HepG2 (cell line): ENCODE results near the gene ANTKMT. TPM values are rescaled to one million over a fixed set of nuclear protein-coding genes. Genes with fewer than 3 reads are reported as not detected.

Source experiments
- BHLHE40 ChIP-seq: IDR thresholded peaks from 2 replicates; pipeline ENCODE4 v1.6.1; 2011; ENCODE audit warnings: low read length, improper control_type of control experiment
- DNMT3B ChIP-seq: conservative IDR thresholded peaks from 2 replicates; pipeline ENCODE4 v1.6.1; 2016; ENCODE audit warnings: missing biosample characterization, control low read depth
- ELF1 ChIP-seq: sonication (generic); formaldehyde crosslinking; IDR thresholded peaks from 2 replicates; pipeline ENCODE4 v1.4.0; 2020; ENCODE audit warnings: missing genetic modification reagents
- HMG20A ChIP-seq: IDR thresholded peaks from 2 replicates; pipeline ENCODE4 v1.6.1; 2016; ENCODE audit warnings: borderline replicate concordance
- POLR2AphosphoS5 ChIP-seq: IDR thresholded peaks from 2 replicates; pipeline ENCODE4 v1.6.1; 2012; ENCODE audit warnings: low read depth, low read length
- SIN3A ChIP-seq: IDR thresholded peaks from 2 replicates; pipeline ENCODE4 v1.6.1; 2011; ENCODE audit warnings: low read depth, mild to moderate bottlenecking, control low read depth, low read length, borderline replicate concordance
- YEATS2 ChIP-seq: sonication (generic); formaldehyde crosslinking; IDR thresholded peaks from 2 replicates; pipeline ENCODE4 v1.4.0; 2020; ENCODE audit warnings: missing genetic modification reagents, borderline replicate concordance
- ZNF30 ChIP-seq: sonication (generic); formaldehyde crosslinking; IDR thresholded peaks from 2 replicates; pipeline ENCODE4 v1.5.0; 2020; ENCODE audit warnings: mild to moderate bottlenecking, missing genetic modification reagents
- ZSCAN31 ChIP-seq: sonication (generic); formaldehyde crosslinking; IDR thresholded peaks from 2 replicates; pipeline ENCODE4 v1.5.0; 2020; ENCODE audit warnings: low read depth, mild to moderate bottlenecking, missing genetic modification reagents
- polyA plus RNA-seq, 8 experiments: library from polyadenylated mRNA; depleted of rRNA in 3 of 8; stranded (reverse) in 7 of 8; unstranded in 1 of 8; fragments of >200 nt; fragmentation: Illumina TruSeq in 4 of 8; extraction: Trizol in 4 of 8; gene quantifications; 2 replicates each; pipeline versions ENCODE4 v1.2.1 to v1.2.3, GENCODE V29; 2011 to 2016; ENCODE audit warnings: low read depth in 4 of 8, missing spikeins in 1 of 8, mixed read lengths in 1 of 8; ENCODE audit not compliant: insufficient read depth in 1 of 8
- total RNA-seq, 5 experiments: library from RNA; depleted of rRNA; stranded (reverse); fragments of >200 nt; fragmentation: Illumina TruSeq; extraction: Trizol; gene quantifications; 2 replicates each; pipeline ENCODE4 v1.2.3, GENCODE V29; 2016; ENCODE audit warnings: low read depth in 1 of 5
- TF ChIP-seq, protein P1 (sequence below): sonication (generic); formaldehyde crosslinking; IDR thresholded peaks from 2 replicates; pipeline ENCODE4 v1.5.1; 2020; ENCODE audit warnings: missing genetic modification reagents, mild to moderate bottlenecking, borderline replicate concordance
- TF ChIP-seq, protein P2 (sequence below): IDR thresholded peaks from 2 replicates; pipeline ENCODE4 v1.6.1; 2016; ENCODE audit warnings: low read depth, missing genetic modification reagents, missing compliant biosample characterization
- TF ChIP-seq, protein P3 (sequence below): sonication (generic); formaldehyde crosslinking; IDR thresholded peaks from 2 replicates; pipeline ENCODE4 v1.4.0; 2020; ENCODE audit warnings: missing genetic modification reagents, borderline replicate concordance
- TF ChIP-seq, protein P4 (sequence below): sonication (generic); formaldehyde crosslinking; IDR thresholded peaks from 2 replicates; pipeline ENCODE4 v1.4.0; 2020; ENCODE audit warnings: missing genetic modification reagents

The ANTKMT gene
- total and polyA plus RNA-seq, 2 of the 13 experiments (the other 11 are each of a cell fraction or from before 2014, with no cell fraction given), result 7.5 to 47.8 TPM

DNA sequence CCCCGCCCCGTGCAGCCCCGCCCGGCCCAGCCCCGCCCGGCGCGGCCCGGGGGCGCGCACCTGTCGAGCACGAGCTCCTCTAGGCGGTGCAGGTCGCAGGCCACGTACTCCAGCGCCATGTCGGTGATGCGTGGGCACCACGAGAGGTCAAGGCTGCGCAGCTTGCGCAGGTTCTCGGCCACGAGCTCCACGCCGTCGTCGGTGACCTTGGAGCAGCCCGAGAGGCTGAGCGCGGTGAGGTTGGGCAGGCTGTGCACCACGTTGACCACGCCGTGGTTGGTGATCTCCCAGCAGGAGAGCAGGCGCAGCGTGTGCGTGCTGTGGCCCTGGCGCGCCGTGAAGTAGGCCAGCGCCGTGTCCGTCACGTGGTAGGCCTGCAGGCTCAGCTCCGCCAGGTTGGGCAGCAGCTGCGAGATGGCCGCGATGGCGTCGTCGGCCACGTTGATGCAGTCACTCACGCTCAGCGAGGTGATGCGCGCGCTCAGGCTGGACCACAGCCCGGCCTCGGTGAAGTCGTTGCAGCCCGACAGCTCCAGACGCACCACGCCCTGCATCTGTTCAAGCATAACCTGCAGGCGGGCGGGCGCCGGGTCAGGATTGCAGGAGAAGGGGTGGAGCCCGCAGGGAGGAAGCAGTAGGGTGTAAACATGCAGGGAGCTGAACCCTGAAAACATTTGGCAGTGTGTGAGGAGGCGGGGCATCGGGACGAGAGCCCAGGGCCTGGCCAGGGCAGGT, 25.4 kb upstream of the ANTKMT start (continued):
- TF ChIP-seq POLR2AphosphoS5, result no peak
- TF ChIP-seq HMG20A (CRISPR knock-in tag), result no peak
- TF ChIP-seq, protein P1, sequence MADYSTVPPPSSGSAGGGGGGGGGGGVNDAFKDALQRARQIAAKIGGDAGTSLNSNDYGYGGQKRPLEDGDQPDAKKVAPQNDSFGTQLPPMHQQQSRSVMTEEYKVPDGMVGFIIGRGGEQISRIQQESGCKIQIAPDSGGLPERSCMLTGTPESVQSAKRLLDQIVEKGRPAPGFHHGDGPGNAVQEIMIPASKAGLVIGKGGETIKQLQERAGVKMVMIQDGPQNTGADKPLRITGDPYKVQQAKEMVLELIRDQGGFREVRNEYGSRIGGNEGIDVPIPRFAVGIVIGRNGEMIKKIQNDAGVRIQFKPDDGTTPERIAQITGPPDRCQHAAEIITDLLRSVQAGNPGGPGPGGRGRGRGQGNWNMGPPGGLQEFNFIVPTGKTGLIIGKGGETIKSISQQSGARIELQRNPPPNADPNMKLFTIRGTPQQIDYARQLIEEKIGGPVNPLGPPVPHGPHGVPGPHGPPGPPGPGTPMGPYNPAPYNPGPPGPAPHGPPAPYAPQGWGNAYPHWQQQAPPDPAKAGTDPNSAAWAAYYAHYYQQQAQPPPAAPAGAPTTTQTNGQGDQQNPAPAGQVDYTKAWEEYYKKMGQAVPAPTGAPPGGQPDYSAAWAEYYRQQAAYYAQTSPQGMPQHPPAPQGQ (CRISPR knock-in tag), result no peak
- 0 out of 2 replicates have a peak, but pooled peaks have one; percentile 15 for TF ChIP-seq SIN3A
- peak; percentile 25; the same call in 1 of the 2 replicates for TF ChIP-seq BHLHE40
- TF ChIP-seq, protein P2, sequence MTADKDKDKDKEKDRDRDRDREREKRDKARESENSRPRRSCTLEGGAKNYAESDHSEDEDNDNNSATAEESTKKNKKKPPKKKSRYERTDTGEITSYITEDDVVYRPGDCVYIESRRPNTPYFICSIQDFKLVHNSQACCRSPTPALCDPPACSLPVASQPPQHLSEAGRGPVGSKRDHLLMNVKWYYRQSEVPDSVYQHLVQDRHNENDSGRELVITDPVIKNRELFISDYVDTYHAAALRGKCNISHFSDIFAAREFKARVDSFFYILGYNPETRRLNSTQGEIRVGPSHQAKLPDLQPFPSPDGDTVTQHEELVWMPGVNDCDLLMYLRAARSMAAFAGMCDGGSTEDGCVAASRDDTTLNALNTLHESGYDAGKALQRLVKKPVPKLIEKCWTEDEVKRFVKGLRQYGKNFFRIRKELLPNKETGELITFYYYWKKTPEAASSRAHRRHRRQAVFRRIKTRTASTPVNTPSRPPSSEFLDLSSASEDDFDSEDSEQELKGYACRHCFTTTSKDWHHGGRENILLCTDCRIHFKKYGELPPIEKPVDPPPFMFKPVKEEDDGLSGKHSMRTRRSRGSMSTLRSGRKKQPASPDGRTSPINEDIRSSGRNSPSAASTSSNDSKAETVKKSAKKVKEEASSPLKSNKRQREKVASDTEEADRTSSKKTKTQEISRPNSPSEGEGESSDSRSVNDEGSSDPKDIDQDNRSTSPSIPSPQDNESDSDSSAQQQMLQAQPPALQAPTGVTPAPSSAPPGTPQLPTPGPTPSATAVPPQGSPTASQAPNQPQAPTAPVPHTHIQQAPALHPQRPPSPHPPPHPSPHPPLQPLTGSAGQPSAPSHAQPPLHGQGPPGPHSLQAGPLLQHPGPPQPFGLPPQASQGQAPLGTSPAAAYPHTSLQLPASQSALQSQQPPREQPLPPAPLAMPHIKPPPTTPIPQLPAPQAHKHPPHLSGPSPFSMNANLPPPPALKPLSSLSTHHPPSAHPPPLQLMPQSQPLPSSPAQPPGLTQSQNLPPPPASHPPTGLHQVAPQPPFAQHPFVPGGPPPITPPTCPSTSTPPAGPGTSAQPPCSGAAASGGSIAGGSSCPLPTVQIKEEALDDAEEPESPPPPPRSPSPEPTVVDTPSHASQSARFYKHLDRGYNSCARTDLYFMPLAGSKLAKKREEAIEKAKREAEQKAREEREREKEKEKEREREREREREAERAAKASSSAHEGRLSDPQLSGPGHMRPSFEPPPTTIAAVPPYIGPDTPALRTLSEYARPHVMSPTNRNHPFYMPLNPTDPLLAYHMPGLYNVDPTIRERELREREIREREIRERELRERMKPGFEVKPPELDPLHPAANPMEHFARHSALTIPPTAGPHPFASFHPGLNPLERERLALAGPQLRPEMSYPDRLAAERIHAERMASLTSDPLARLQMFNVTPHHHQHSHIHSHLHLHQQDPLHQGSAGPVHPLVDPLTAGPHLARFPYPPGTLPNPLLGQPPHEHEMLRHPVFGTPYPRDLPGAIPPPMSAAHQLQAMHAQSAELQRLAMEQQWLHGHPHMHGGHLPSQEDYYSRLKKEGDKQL (CRISPR knock-in tag), result no peak
- no peak for TF ChIP-seq ELF1 (CRISPR knock-in tag)
- TF ChIP-seq, protein P3, sequence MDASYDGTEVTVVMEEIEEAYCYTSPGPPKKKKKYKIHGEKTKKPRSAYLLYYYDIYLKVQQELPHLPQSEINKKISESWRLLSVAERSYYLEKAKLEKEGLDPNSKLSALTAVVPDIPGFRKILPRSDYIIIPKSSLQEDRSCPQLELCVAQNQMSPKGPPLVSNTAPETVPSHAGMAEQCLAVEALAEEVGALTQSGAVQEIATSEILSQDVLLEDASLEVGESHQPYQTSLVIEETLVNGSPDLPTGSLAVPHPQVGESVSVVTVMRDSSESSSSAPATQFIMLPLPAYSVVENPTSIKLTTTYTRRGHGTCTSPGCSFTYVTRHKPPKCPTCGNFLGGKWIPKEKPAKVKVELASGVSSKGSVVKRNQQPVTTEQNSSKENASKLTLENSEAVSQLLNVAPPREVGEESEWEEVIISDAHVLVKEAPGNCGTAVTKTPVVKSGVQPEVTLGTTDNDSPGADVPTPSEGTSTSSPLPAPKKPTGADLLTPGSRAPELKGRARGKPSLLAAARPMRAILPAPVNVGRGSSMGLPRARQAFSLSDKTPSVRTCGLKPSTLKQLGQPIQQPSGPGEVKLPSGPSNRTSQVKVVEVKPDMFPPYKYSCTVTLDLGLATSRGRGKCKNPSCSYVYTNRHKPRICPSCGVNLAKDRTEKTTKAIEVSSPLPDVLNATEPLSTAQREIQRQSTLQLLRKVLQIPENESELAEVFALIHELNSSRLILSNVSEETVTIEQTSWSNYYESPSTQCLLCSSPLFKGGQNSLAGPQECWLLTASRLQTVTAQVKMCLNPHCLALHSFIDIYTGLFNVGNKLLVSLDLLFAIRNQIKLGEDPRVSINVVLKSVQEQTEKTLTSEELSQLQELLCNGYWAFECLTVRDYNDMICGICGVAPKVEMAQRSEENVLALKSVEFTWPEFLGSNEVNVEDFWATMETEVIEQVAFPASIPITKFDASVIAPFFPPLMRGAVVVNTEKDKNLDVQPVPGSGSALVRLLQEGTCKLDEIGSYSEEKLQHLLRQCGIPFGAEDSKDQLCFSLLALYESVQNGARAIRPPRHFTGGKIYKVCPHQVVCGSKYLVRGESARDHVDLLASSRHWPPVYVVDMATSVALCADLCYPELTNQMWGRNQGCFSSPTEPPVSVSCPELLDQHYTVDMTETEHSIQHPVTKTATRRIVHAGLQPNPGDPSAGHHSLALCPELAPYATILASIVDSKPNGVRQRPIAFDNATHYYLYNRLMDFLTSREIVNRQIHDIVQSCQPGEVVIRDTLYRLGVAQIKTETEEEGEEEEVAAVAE (CRISPR knock-in tag), result no peak
- TF ChIP-seq YEATS2, result peak; percentile 79
- TF ChIP-seq, protein P4, sequence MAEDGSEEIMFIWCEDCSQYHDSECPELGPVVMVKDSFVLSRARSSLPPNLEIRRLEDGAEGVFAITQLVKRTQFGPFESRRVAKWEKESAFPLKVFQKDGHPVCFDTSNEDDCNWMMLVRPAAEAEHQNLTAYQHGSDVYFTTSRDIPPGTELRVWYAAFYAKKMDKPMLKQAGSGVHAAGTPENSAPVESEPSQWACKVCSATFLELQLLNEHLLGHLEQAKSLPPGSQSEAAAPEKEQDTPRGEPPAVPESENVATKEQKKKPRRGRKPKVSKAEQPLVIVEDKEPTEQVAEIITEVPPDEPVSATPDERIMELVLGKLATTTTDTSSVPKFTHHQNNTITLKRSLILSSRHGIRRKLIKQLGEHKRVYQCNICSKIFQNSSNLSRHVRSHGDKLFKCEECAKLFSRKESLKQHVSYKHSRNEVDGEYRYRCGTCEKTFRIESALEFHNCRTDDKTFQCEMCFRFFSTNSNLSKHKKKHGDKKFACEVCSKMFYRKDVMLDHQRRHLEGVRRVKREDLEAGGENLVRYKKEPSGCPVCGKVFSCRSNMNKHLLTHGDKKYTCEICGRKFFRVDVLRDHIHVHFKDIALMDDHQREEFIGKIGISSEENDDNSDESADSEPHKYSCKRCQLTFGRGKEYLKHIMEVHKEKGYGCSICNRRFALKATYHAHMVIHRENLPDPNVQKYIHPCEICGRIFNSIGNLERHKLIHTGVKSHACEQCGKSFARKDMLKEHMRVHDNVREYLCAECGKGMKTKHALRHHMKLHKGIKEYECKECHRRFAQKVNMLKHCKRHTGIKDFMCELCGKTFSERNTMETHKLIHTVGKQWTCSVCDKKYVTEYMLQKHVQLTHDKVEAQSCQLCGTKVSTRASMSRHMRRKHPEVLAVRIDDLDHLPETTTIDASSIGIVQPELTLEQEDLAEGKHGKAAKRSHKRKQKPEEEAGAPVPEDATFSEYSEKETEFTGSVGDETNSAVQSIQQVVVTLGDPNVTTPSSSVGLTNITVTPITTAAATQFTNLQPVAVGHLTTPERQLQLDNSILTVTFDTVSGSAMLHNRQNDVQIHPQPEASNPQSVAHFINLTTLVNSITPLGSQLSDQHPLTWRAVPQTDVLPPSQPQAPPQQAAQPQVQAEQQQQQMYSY (CRISPR knock-in tag), result no peak
- no peak for TF ChIP-seq DNMT3B (CRISPR knock-in tag)
- TF ChIP-seq ZSCAN31 (CRISPR knock-in tag), result 0 out of 2 replicates have a peak, but pooled peaks have one; percentile 36
- no peak; the same call in 1 of the 2 replicates for TF ChIP-seq ZNF30 (CRISPR knock-in tag)
